ENCODE results near the gene IFRD1.
"Not testable (repeated sequence)": the region's sequence is repeated elsewhere in the genome, so short reads cannot be mapped to it uniquely, and the experiment has no call there.

Gene IFRD1

GRCh38 chr7:112444505-112444904 is 5.8 kb upstream of the IFRD1 start:
- no peak for DNase-seq

GRCh38 chr7:112446431-112446830 is 3.8 kb upstream of the IFRD1 start:
- no peak for DNase-seq

- no peak for DNase-seq
These were observed 2.9 kb upstream of the IFRD1 start for GRCh38 chr7:112447406-112447805.

- DNase-seq: no peak
These were observed 1.9 kb upstream of the IFRD1 start for GRCh38 chr7:112448381-112448780.

- DNase-seq: no peak
These were observed 1.4 kb upstream of the IFRD1 start for GRCh38 chr7:112448891-112449290.

- DNase-seq: no peak
These were observed 907 bp upstream of the IFRD1 start for GRCh38 chr7:112449353-112449752.

GRCh38 chr7:112450807-112451761 is 824 bp downstream of the IFRD1 start:
- DNase-seq: peak; percentile 93

GRCh38 chr7:112452102-112452888 is 2.0 kb downstream of the IFRD1 start:
- DNase-seq: no peak

- no peak for DNase-seq
These were observed 3.4 kb downstream of the IFRD1 start for GRCh38 chr7:112453505-112454171.

- DNase-seq: not testable (repeated sequence)
These were observed 3.9 kb downstream of the IFRD1 start for GRCh38 chr7:112454191-112454590.

- no peak for DNase-seq
These were observed 9.4 kb downstream of the IFRD1 start for GRCh38 chr7:112459645-112460044.

- no peak for DNase-seq
These were observed 12.0 kb downstream of the IFRD1 start for GRCh38 chr7:112462236-112462635.

GRCh38 chr7:112467867-112468266 is 17.6 kb downstream of the IFRD1 start:
- DNase-seq: no peak

GRCh38 chr7:112470194-112470593 is 19.9 kb downstream of the IFRD1 start:
- no peak for DNase-seq

GRCh38 chr7:112476390-112477052 is 26.3 kb downstream of the IFRD1 start:
- DNase-seq: no peak

- DNase-seq: no peak
These were observed 31.0 kb downstream of the IFRD1 start for GRCh38 chr7:112481121-112481736.

GRCh38 chr7:112481833-112482670 is 31.8 kb downstream of the IFRD1 start:
- DNase-seq: no peak

- DNase-seq: no peak
These were observed 34.5 kb downstream of the IFRD1 start for GRCh38 chr7:112484671-112485167.

- DNase-seq: no peak
These were observed 35.5 kb downstream of the IFRD1 start for GRCh38 chr7:112485766-112486165.

GRCh38 chr7:112487457-112488263 is 37.4 kb downstream of the IFRD1 start:
- no peak for DNase-seq

Measured in NCI-H2081 treated with DMSO at 0.1 percent for 48 hours (cell line).